ENCODE data around the gene ZFAND2B. TPM values are rescaled to one million over a fixed set of nuclear protein-coding genes. Genes with fewer than 3 reads are reported as not detected.

Gene ZFAND2B
- polyA plus RNA-seq, 1 experiment: 24.5 TPM

Other genes with a start within 250 kb of the ZFAND2B start
- gene CDK5R2, start 247.1 kb upstream of the ZFAND2B start, polyA plus RNA-seq (2011; rRNA removed): 0.04 and 0.05 TPM in 2 replicates
- gene FEV, start 221.6 kb upstream of the ZFAND2B start, polyA plus RNA-seq (2011; rRNA removed): not detected in 2 replicates
- 0.19 TPM in 1 of 2 replicates, not detected in the other for gene CRYBA2, start 213.4 kb upstream of the ZFAND2B start, polyA plus RNA-seq (2011; rRNA removed)
- not detected in 2 replicates for gene CFAP65, start 165.3 kb upstream of the ZFAND2B start, polyA plus RNA-seq (2011; rRNA removed)
- 0.04 TPM in 1 of 2 replicates, not detected in the other for gene IHH, start 145.9 kb upstream of the ZFAND2B start, polyA plus RNA-seq (2011; rRNA removed)
- 21.9 and 22.9 TPM in 2 replicates for gene NHEJ1, start 46.0 kb upstream of the ZFAND2B start, polyA plus RNA-seq (2011; rRNA removed)
- gene SLC23A3, start 36.8 kb upstream of the ZFAND2B start, polyA plus RNA-seq (2011; rRNA removed): 0.26 and 0.53 TPM in 2 replicates
- gene CNPPD1, start 29.9 kb upstream of the ZFAND2B start, polyA plus RNA-seq (2011; rRNA removed): 28.0 and 29.9 TPM in 2 replicates
- 71.7 and 78.7 TPM in 2 replicates for gene RETREG2, start 28.5 kb upstream of the ZFAND2B start, polyA plus RNA-seq (2011; rRNA removed)
- 20.9 and 22.2 TPM in 2 replicates for gene ABCB6, start 12.2 kb downstream of the ZFAND2B start, polyA plus RNA-seq (2011; rRNA removed)
- 81.0 and 84.3 TPM in 2 replicates for gene ATG9A, start 22.9 kb downstream of the ZFAND2B start, polyA plus RNA-seq (2011; rRNA removed)
- gene ANKZF1, start 23.0 kb downstream of the ZFAND2B start, polyA plus RNA-seq (2011; rRNA removed): 20.3 and 22.0 TPM in 2 replicates
- 8.8 and 9.6 TPM in 2 replicates for gene GLB1L, start 38.7 kb downstream of the ZFAND2B start, polyA plus RNA-seq (2011; rRNA removed)
- gene STK16, start 38.7 kb downstream of the ZFAND2B start, polyA plus RNA-seq (2011; rRNA removed): 33.9 and 36.6 TPM in 2 replicates
- gene TUBA4B, start 46.5 kb downstream of the ZFAND2B start, polyA plus RNA-seq (2011; rRNA removed): not detected in 2 replicates
- 22.4 and 22.6 TPM in 2 replicates for gene TUBA4A, start 47.1 kb downstream of the ZFAND2B start, polyA plus RNA-seq (2011; rRNA removed)
- gene DNAJB2, start 72.6 kb downstream of the ZFAND2B start, polyA plus RNA-seq (2011; rRNA removed): 40.6 and 41.1 TPM in 2 replicates
- gene PTPRN, start 102.6 kb downstream of the ZFAND2B start, polyA plus RNA-seq (2011; rRNA removed): 11.7 and 15.1 TPM in 2 replicates
- gene RESP18, start 126.0 kb downstream of the ZFAND2B start, polyA plus RNA-seq (2011; rRNA removed): not detected in 2 replicates
- gene DNPEP, start 181.1 kb downstream of the ZFAND2B start, polyA plus RNA-seq (2011; rRNA removed): 41.5 and 71.2 TPM in 2 replicates
- gene DES, start 211.6 kb downstream of the ZFAND2B start, polyA plus RNA-seq (2011; rRNA removed): 19.8 and 24.9 TPM in 2 replicates
- gene SPEG, start 228.1 kb downstream of the ZFAND2B start, polyA plus RNA-seq (2011; rRNA removed): 28.0 and 32.8 TPM in 2 replicates